HG03439 (cell line): ENCODE results near the gene UBAP2.

Source experiments
- ATAC-seq: cut with Tn5 transposase; IDR thresholded peaks from one replicate; pipeline ENCODE4 v1.9.1; 2021; ENCODE audit warnings: mild to moderate bottlenecking, moderate library complexity; ENCODE audit not compliant: unreplicated experiment

Gene UBAP2

GRCh38 chr9:33924978-33925797 is 123.5 kb downstream of the UBAP2 start:
- no peak for ATAC-seq

GRCh38 chr9:33923998-33924701 is 124.5 kb downstream of the UBAP2 start:
- no peak for ATAC-seq

GRCh38 chr9:33923079-33923478 is 125.6 kb downstream of the UBAP2 start:
- ATAC-seq: no peak

- no peak for ATAC-seq
These were observed 126.5 kb downstream of the UBAP2 start for GRCh38 chr9:33921967-33922895.

GRCh38 chr9:33919276-33919897 is 129.3 kb downstream of the UBAP2 start:
- no peak for ATAC-seq

- no peak for ATAC-seq
These were observed 131.7 kb downstream of the UBAP2 start for GRCh38 chr9:33917036-33917435.

GRCh38 chr9:33914887-33915628 is 133.6 kb downstream of the UBAP2 start:
- no peak for ATAC-seq

GRCh38 chr9:33913541-33913940 is 135.1 kb downstream of the UBAP2 start:
- no peak for ATAC-seq

GRCh38 chr9:33908749-33909148 is 139.9 kb downstream of the UBAP2 start:
- ATAC-seq: no peak

- no peak for ATAC-seq
These were observed 140.6 kb downstream of the UBAP2 start for GRCh38 chr9:33908114-33908513.

- no peak for ATAC-seq
These were observed 141.3 kb downstream of the UBAP2 start for GRCh38 chr9:33907347-33907746.

GRCh38 chr9:33906769-33907168 is 141.9 kb downstream of the UBAP2 start:
- ATAC-seq: no peak

- ATAC-seq: no peak
These were observed 143.6 kb downstream of the UBAP2 start for GRCh38 chr9:33905137-33905536.

GRCh38 chr9:33903157-33903780 is 145.4 kb downstream of the UBAP2 start:
- no peak for ATAC-seq

GRCh38 chr9:33894316-33894715 is 154.4 kb downstream of the UBAP2 start:
- ATAC-seq: no peak

- ATAC-seq: no peak
These were observed 154.8 kb downstream of the UBAP2 start for GRCh38 chr9:33893861-33894260.

GRCh38 chr9:33885948-33886347 is 162.7 kb downstream of the UBAP2 start:
- no peak for ATAC-seq

- no peak for ATAC-seq
These were observed 163.6 kb downstream of the UBAP2 start for GRCh38 chr9:33884856-33885701.

- no peak for ATAC-seq
These were observed 167.1 kb downstream of the UBAP2 start for GRCh38 chr9:33881635-33882034.
